ENCODE results near the gene CFAP65. TPM values are rescaled to one million over a fixed set of nuclear protein-coding genes. Genes with fewer than 3 reads are reported as not detected.

CFAP65 gene
- total RNA-seq, 1 experiment from 2014 or later: 0.34 TPM

- TF ChIP-seq CTCF (IDR thresholded peaks at IDR 0.05; ENCODE audit: insufficient read depth in 1 of 2, low read depth in 1 of 2, low read length in 1 of 2, severe bottlenecking in 1 of 2, unreplicated experiment in 1 of 2): no peak
- H3K27ac Mint-ChIP-seq (ENCODE audit: unreplicated experiment): no peak overlapping the region
- H3K4me3 Mint-ChIP-seq (ENCODE audit: unreplicated experiment): no peak overlapping the region
- H3K36me3 ChIP-seq (ENCODE audit: control insufficient read depth, insufficient read depth, low read length): no peaks in the 10 kb centered on the region
- no peaks in the 10 kb centered on the region for H3K36me3 Mint-ChIP-seq (ENCODE audit: insufficient read depth, unreplicated experiment)
- ChIA-PET POLR2A (interaction anchor here (1.3 kb wide), 1 partner anchor 20 kb away, joined by 3 read pairs; no protein-coding TSS in a partner anchor), CTCF (interaction anchor here (0.6 to 1.0 kb wide), 2 partner anchors 12 to 86 kb away, joined by 3 read pairs; no protein-coding TSS in a partner anchor)
- no TSS peak for BruUV-seq (replicated peaks)
- H3K9me3 ChIP-seq: no peaks in the 10 kb centered on the region
- H3K4me1 ChIP-seq: peaks cover 3% of the 10 kb centered on the region; the same call in 1 of the 2 replicates
- no peaks in the 10 kb centered on the region for H3K27me3 ChIP-seq (replicated peaks; ENCODE audit: control insufficient read depth, insufficient read depth, low read length)
- intact Hi-C loops (cut with micrococcal nuclease; ENCODE audit: unreplicated experiment): no loop called here
- H3K27me3 Mint-ChIP-seq (ENCODE audit: insufficient read depth, unreplicated experiment): peaks cover 2% of the 10 kb centered on the region
- H3K4me3 ChIP-seq (ENCODE audit: low read depth, low read length): no peak overlapping the region
- no peak for DNase-seq
- H3K4me1 Mint-ChIP-seq (ENCODE audit: low read depth, unreplicated experiment): peaks cover 6% of the 10 kb centered on the region
- H3K9me3 Mint-ChIP-seq (ENCODE audit: unreplicated experiment): no peaks in the 10 kb centered on the region
Measured at GRCh38 chr2:219022041-219022440, 19.3 kb downstream of the CFAP65 start.

- POLR2A ChIA-PET: interaction anchor here (1.3 kb wide), 1 partner anchor 20 kb away, joined by 3 read pairs; no protein-coding TSS in a partner anchor
- CTCF ChIA-PET: interaction anchor here (0.6 to 1.0 kb wide), 3 partner anchors 8 to 86 kb away, joined by 3 to 4 read pairs (median 3); no protein-coding TSS in a partner anchor
- Histone ChIP-seq H3K4me3 (ENCODE audit: low read depth, low read length) (no peak overlapping the region), H3K27me3 (replicated peaks; ENCODE audit: control insufficient read depth, insufficient read depth, low read length) (no peaks in the 10 kb centered on the region), H3K9me3 (no peaks in the 10 kb centered on the region), H3K4me1 (peaks cover 3% of the 10 kb centered on the region; the same call in 1 of the 2 replicates), H3K36me3 (ENCODE audit: control insufficient read depth, insufficient read depth, low read length) (no peaks in the 10 kb centered on the region)
- Mint-ChIP-seq H3K9me3 (ENCODE audit: unreplicated experiment) (no peaks in the 10 kb centered on the region), H3K4me3 (ENCODE audit: unreplicated experiment) (no peak overlapping the region), H3K27ac (ENCODE audit: unreplicated experiment) (no peak overlapping the region), H3K4me1 (ENCODE audit: low read depth, unreplicated experiment) (peaks cover 6% of the 10 kb centered on the region), H3K27me3 (ENCODE audit: insufficient read depth, unreplicated experiment) (peaks cover 2% of the 10 kb centered on the region), H3K36me3 (ENCODE audit: insufficient read depth, unreplicated experiment) (no peaks in the 10 kb centered on the region)
- no peak for DNase-seq
- intact Hi-C loops (cut with micrococcal nuclease; ENCODE audit: unreplicated experiment): no loop called here
- BruUV-seq (replicated peaks): no TSS peak
- TF ChIP-seq CTCF (IDR thresholded peaks at IDR 0.05; ENCODE audit: insufficient read depth in 1 of 2, low read depth in 1 of 2, low read length in 1 of 2, severe bottlenecking in 1 of 2, unreplicated experiment in 1 of 2): no peak
Measured at GRCh38 chr2:219021591-219021990, 19.7 kb downstream of the CFAP65 start.

- Mint-ChIP-seq H3K36me3 (ENCODE audit: insufficient read depth, unreplicated experiment) (no peaks in the 10 kb centered on the region), H3K27ac (ENCODE audit: unreplicated experiment) (no peak overlapping the region), H3K4me3 (ENCODE audit: unreplicated experiment) (no peak overlapping the region), H3K9me3 (ENCODE audit: unreplicated experiment) (no peaks in the 10 kb centered on the region), H3K27me3 (ENCODE audit: insufficient read depth, unreplicated experiment) (peaks cover 2% of the 10 kb centered on the region), H3K4me1 (ENCODE audit: low read depth, unreplicated experiment) (peaks cover 6% of the 10 kb centered on the region)
- H3K9me3 ChIP-seq: no peaks in the 10 kb centered on the region
- no peak for TF ChIP-seq CTCF (IDR thresholded peaks at IDR 0.05; ENCODE audit: insufficient read depth in 1 of 2, low read depth in 1 of 2, low read length in 1 of 2, severe bottlenecking in 1 of 2, unreplicated experiment in 1 of 2)
- H3K36me3 ChIP-seq (ENCODE audit: control insufficient read depth, insufficient read depth, low read length): no peaks in the 10 kb centered on the region
- intact Hi-C loops (cut with micrococcal nuclease; ENCODE audit: unreplicated experiment): no loop called here
- CTCF ChIA-PET: interaction anchor here (0.8 to 0.9 kb wide), 2 partner anchors 9 to 25 kb away, joined by 4 read pairs; no protein-coding TSS in a partner anchor
- no peak overlapping the region for H3K4me3 ChIP-seq (ENCODE audit: low read depth, low read length)
- no peak for DNase-seq
- no TSS peak for BruUV-seq (replicated peaks)
- POLR2A ChIA-PET: interaction anchor here (1.3 kb wide), 1 partner anchor 19 kb away, joined by 3 read pairs; no protein-coding TSS in a partner anchor
- H3K27me3 ChIP-seq (replicated peaks; ENCODE audit: control insufficient read depth, insufficient read depth, low read length): no peaks in the 10 kb centered on the region
- H3K4me1 ChIP-seq: peaks cover 3% of the 10 kb centered on the region; the same call in 1 of the 2 replicates
Measured at GRCh38 chr2:219020604-219021365, 20.5 kb downstream of the CFAP65 start.
